ENCODE measurements around the gene SPTLC3. TPM values are rescaled to one million over a fixed set of nuclear protein-coding genes. Genes with fewer than 3 reads are reported as not detected.
A peak's percentile ranks its signal among the peaks of the same experiment; 100 is the strongest.

The SPTLC3 gene
- total and polyA plus RNA-seq, 2 of the 13 experiments (the other 11 are each of a cell fraction or from before 2014, with no cell fraction given): 20.5 to 95.6 TPM

GRCh38 chr20:13008761-13009681, at the start of gene SPTLC3 (continued):
- TF ChIP-seq ZFP91 (CRISPR knock-in tag; IDR thresholded peaks at IDR 0.05; ENCODE audit: borderline replicate concordance) (peak; percentile 99), ZNF205 (CRISPR knock-in tag; IDR thresholded peaks at IDR 0.05) (peak; percentile 44; the same call in 1 of the 2 replicates), ZBTB7B (CRISPR knock-in tag; IDR thresholded peaks at IDR 0.05) (0 out of 2 replicates have a peak, but pooled peaks have one; percentile 22), THAP11 (CRISPR knock-in tag; IDR thresholded peaks at IDR 0.05) (0 out of 2 replicates have a peak, but pooled peaks have one; percentile 18), HOXA3 (CRISPR knock-in tag; IDR thresholded peaks at IDR 0.05) (peak; percentile 12), TFDP2 (CRISPR knock-in tag; IDR thresholded peaks at IDR 0.05) (0 out of 2 replicates have a peak, but pooled peaks have one; percentile 1), CEBPZ (IDR thresholded peaks at IDR 0.05; ENCODE audit: low read length) (0 out of 2 replicates have a peak, but pooled peaks have one; percentile 36), ZNF280D (CRISPR knock-in tag; IDR thresholded peaks at IDR 0.05) (0 out of 2 replicates have a peak, but pooled peaks have one; percentile 45), ZNF816 (CRISPR knock-in tag; IDR thresholded peaks at IDR 0.05; ENCODE audit: borderline replicate concordance) (0 out of 2 replicates have a peak, but pooled peaks have one; percentile 18), ZIK1 (CRISPR knock-in tag; IDR thresholded peaks at IDR 0.05; ENCODE audit: borderline replicate concordance, low read depth) (no peak), ZNF326 (CRISPR knock-in tag; IDR thresholded peaks at IDR 0.05; ENCODE audit: borderline replicate concordance) (no peak), ZNF556 (CRISPR knock-in tag; IDR thresholded peaks at IDR 0.05; ENCODE audit: borderline replicate concordance) (0 out of 2 replicates have a peak, but pooled peaks have one; percentile 13), ZNF670 (CRISPR knock-in tag; IDR thresholded peaks at IDR 0.05; ENCODE audit: borderline replicate concordance) (0 out of 2 replicates have a peak, but pooled peaks have one; percentile 48), ZNF614 (CRISPR knock-in tag; IDR thresholded peaks at IDR 0.05; ENCODE audit: borderline replicate concordance) (0 out of 2 replicates have a peak, but pooled peaks have one; percentile 34)
